Neural progenitor cell (in vitro differentiated cells): Measurements from ENCODE around the gene BIRC5. TPM values are rescaled to one million over a fixed set of nuclear protein-coding genes. Genes with fewer than 3 reads are reported as not detected.
A peak's percentile ranks its signal among the peaks of the same experiment; 100 is the strongest.

Experiments used
- DNase-seq: peaks from one replicate; pipeline ENCODE4 v3.0.0-alpha.2; 2016; ENCODE audit warnings: low spot score
- H2AFZ ChIP-seq: fragments of 200-600 bp; sonication (generic); replicated peaks from 2 replicates; pipeline ENCODE4 v1.6.1; 2016; ENCODE audit warnings: antibody characterized with exemption
- H3F3A ChIP-seq: fragments of 200-600 bp; sonication (generic); 2 replicates; pipeline ENCODE4 v1.6.1; 2016; ENCODE audit warnings: antibody characterized with exemption, low read depth
- H3K27ac ChIP-seq: fragments of 200-600 bp; sonication (generic); 2 replicates; pipeline ENCODE4 v1.5.1; 2016; ENCODE audit warnings: mild to moderate bottlenecking
- H3K27me3 ChIP-seq: fragments of 200-600 bp; sonication (generic); 2 replicates; pipeline ENCODE4 v1.6.1; 2016; ENCODE audit warnings: mild to moderate bottlenecking, moderate library complexity
- H3K36me3 ChIP-seq: fragments of 200-600 bp; sonication (generic); 2 replicates; pipeline ENCODE4 v1.5.1; 2016
- H3K4me1 ChIP-seq: fragments of 200-600 bp; sonication (generic); 2 replicates; pipeline ENCODE4 v1.6.1; 2016; ENCODE audit warnings: mixed run types
- H3K4me2 ChIP-seq: fragments of 200-600 bp; sonication (generic); 2 replicates; pipeline ENCODE4 v1.6.1; 2016
- H3K4me3 ChIP-seq: fragments of 200-600 bp; sonication (generic); 2 replicates; pipeline ENCODE4 v1.5.1; 2016
- H3K79me2 ChIP-seq: fragments of 200-600 bp; sonication (generic); 2 replicates; pipeline ENCODE4 v1.6.1; 2016; ENCODE audit warnings: low read depth
- H3K9ac ChIP-seq: fragments of 200-600 bp; sonication (generic); 2 replicates; pipeline ENCODE4 v1.6.1; 2016
- H3K9me3 ChIP-seq: fragments of 200-600 bp; sonication (generic); 2 replicates; pipeline ENCODE4 v1.5.1; 2016; ENCODE audit warnings: low read depth
- H4K20me1 ChIP-seq: fragments of 200-600 bp; sonication (generic); 2 replicates; pipeline ENCODE4 v1.6.1; 2016; ENCODE audit warnings: low read depth
- H3K27ac Mint-ChIP-seq: 3 replicates; pipeline ENCODE4 v1.8.0; 2021; ENCODE audit warnings: mixed read lengths
- H3K27me3 Mint-ChIP-seq: 2 replicates; pipeline ENCODE4 v1.8.0; 2022; ENCODE audit warnings: low read depth, mild to moderate bottlenecking, inconsistent platforms, moderate library complexity, mixed read lengths; ENCODE audit not compliant: insufficient read depth
- H3K36me3 Mint-ChIP-seq: 3 replicates; pipeline ENCODE4 v1.8.0; 2021; ENCODE audit warnings: mixed read lengths
- H3K4me1 Mint-ChIP-seq: 3 replicates; pipeline ENCODE4 v1.8.0; 2021; ENCODE audit warnings: mixed read lengths
- H3K4me3 Mint-ChIP-seq: 3 replicates; pipeline ENCODE4 v1.8.0; 2021; ENCODE audit warnings: mild to moderate bottlenecking, moderate library complexity, mixed read lengths
- H3K9me3 Mint-ChIP-seq: 3 replicates; pipeline ENCODE4 v1.8.0; 2020; ENCODE audit warnings: mixed read lengths
- CTCF ChIP-seq: fragments of 200-600 bp; sonication (generic); IDR thresholded peaks from 2 replicates; pipeline ENCODE4 v1.5.1; 2017; ENCODE audit warnings: antibody characterized with exemption, mild to moderate bottlenecking
- EZH2 ChIP-seq: fragments of 200-600 bp; sonication (generic); IDR thresholded peaks from 2 replicates; pipeline ENCODE4 v1.6.1; 2017; ENCODE audit warnings: antibody characterized with exemption, mild to moderate bottlenecking, moderate library complexity
- EZH2phosphoT487 ChIP-seq: fragments of 200-600 bp; sonication (generic); IDR thresholded peaks from 2 replicates; pipeline ENCODE4 v1.6.1; 2017; ENCODE audit warnings: antibody characterized with exemption
- total RNA-seq: library from RNA; depleted of rRNA; stranded (reverse); fragments of >200 nt; gene quantifications from 2 replicates; pipeline ENCODE4 v1.2.3, GENCODE V29; 2015; ENCODE audit warnings: low replicate concordance

Gene BIRC5
- total RNA-seq, 1 donor from 2014 or later: 144 TPM

GRCh38 chr17:78224231-78225087 is 10.4 kb downstream of the BIRC5 start:
- Histone ChIP-seq H3K4me1 (peaks cover 3% of the 10 kb centered on the region), H3F3A (peaks cover 50% of the 10 kb centered on the region), H3K27me3 (peaks cover 3% of the 10 kb centered on the region), H3K9ac (no peak overlapping the region), H3K79me2 (peaks cover 17% of the 10 kb centered on the region), H3K4me2 (no peak overlapping the region), H4K20me1 (peaks cover 10% of the 10 kb centered on the region), H2AFZ (no peak overlapping the region), H3K9me3 (no peaks in the 10 kb centered on the region), H3K27ac (no peak overlapping the region), H3K36me3 (no peaks in the 10 kb centered on the region), H3K4me3 (no peak overlapping the region)
- H3K4me3 Mint-ChIP-seq: no peak overlapping the region
- TF ChIP-seq EZH2: no peak
- TF ChIP-seq CTCF: no peak
- TF ChIP-seq EZH2phosphoT487: no peak
- peaks cover 18% of the 10 kb centered on the region for H3K36me3 Mint-ChIP-seq
- H3K27ac Mint-ChIP-seq: no peak overlapping the region
- peaks cover 30% of the 10 kb centered on the region for H3K4me1 Mint-ChIP-seq
- H3K27me3 Mint-ChIP-seq: peaks cover 7% of the 10 kb centered on the region
- H3K9me3 Mint-ChIP-seq: no peaks in the 10 kb centered on the region
- DNase-seq: no peak

- TF ChIP-seq CTCF: no peak
- no peak for TF ChIP-seq EZH2
- no peak for TF ChIP-seq EZH2phosphoT487
- H3K27ac ChIP-seq: peak overlapping the region; percentile 31
- peaks cover 6% of the 10 kb centered on the region for H4K20me1 ChIP-seq
- peaks cover 46% of the 10 kb centered on the region for H3F3A ChIP-seq
- no peak overlapping the region for H3K4me2 ChIP-seq
- no peak overlapping the region for H2AFZ ChIP-seq
- peaks cover 12% of the 10 kb centered on the region for H3K79me2 ChIP-seq
- H3K9me3 ChIP-seq: no peaks in the 10 kb centered on the region
- Mint-ChIP-seq H3K36me3 (peaks cover 13% of the 10 kb centered on the region), H3K4me1 (peaks cover 26% of the 10 kb centered on the region), H3K27ac (no peak overlapping the region), H3K27me3 (peaks cover 10% of the 10 kb centered on the region), H3K4me3 (no peak overlapping the region), H3K9me3 (no peaks in the 10 kb centered on the region)
- no peak for DNase-seq
- no peak overlapping the region for H3K9ac ChIP-seq
- H3K36me3 ChIP-seq: no peaks in the 10 kb centered on the region
- H3K27me3 ChIP-seq: peaks cover 11% of the 10 kb centered on the region
- H3K4me3 ChIP-seq: no peak overlapping the region
- H3K4me1 ChIP-seq: peaks cover 3% of the 10 kb centered on the region
Observed at GRCh38 chr17:78225088-78225865, 11.2 kb downstream of the BIRC5 start.

- H3K9ac ChIP-seq: no peak overlapping the region
- H3K4me3 Mint-ChIP-seq: no peak overlapping the region
- H3K36me3 Mint-ChIP-seq: peaks cover 10% of the 10 kb centered on the region
- H3K9me3 ChIP-seq: no peaks in the 10 kb centered on the region
- peak overlapping the region; percentile 31 for H3K27ac ChIP-seq
- no peaks in the 10 kb centered on the region for H3K36me3 ChIP-seq
- peaks cover 3% of the 10 kb centered on the region for H3K4me1 ChIP-seq
- peaks cover 46% of the 10 kb centered on the region for H3F3A ChIP-seq
- TF ChIP-seq EZH2 (no peak), CTCF (no peak)
- no peak overlapping the region for H2AFZ ChIP-seq
- H3K4me2 ChIP-seq: no peak overlapping the region
- no peak for DNase-seq
- no peak overlapping the region for H3K27ac Mint-ChIP-seq
- peaks cover 21% of the 10 kb centered on the region for H3K27me3 ChIP-seq
- no peak overlapping the region for H3K4me3 ChIP-seq
- H3K27me3 Mint-ChIP-seq: peaks cover 20% of the 10 kb centered on the region
- peaks cover 28% of the 10 kb centered on the region for H3K4me1 Mint-ChIP-seq
- no peaks in the 10 kb centered on the region for H3K9me3 Mint-ChIP-seq
- peaks cover 4% of the 10 kb centered on the region for H3K79me2 ChIP-seq
- peaks cover 6% of the 10 kb centered on the region for H4K20me1 ChIP-seq
Observed at GRCh38 chr17:78226055-78226758, 12.2 kb downstream of the BIRC5 start.
